B cell (primary cell): ENCODE measurements around the gene TOMM40L.

Experiments
- EZH2 ChIP-seq: IDR thresholded peaks from 2 replicates; pipeline ENCODE4 v1.6.1; 2012; ENCODE audit warnings: borderline replicate concordance, low read depth, mild to moderate bottlenecking, moderate library complexity, low read length; ENCODE audit not compliant: insufficient read depth, poor library complexity, severe bottlenecking
- TF ChIP-seq, protein P1 (sequence below): fragments of 200-600 bp; IDR thresholded peaks from one replicate; pipeline ENCODE4 v1.8.0; 2022; ENCODE audit warnings: antibody characterized with exemption, mild to moderate bottlenecking

DNA sequence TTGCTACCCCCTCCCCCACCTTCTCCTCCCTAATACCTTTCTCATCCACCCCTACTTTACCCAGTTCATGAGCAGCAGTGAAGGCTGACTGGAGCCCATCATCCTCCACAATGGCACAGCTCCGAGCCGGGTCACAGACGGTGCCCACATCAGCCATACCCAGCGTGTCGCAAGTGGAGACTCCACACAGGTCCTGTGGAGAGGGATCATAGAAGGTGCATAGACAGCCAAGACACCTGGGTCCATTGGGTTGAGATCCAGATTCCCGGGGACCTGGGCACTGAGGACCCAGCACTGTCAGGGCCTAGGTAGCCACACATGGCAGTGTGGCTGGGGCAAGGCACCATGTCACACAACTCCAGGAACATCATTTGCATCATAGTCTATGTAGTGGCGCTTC lies 29.7 kb upstream of the TOMM40L start:
- TF ChIP-seq, protein P1, sequence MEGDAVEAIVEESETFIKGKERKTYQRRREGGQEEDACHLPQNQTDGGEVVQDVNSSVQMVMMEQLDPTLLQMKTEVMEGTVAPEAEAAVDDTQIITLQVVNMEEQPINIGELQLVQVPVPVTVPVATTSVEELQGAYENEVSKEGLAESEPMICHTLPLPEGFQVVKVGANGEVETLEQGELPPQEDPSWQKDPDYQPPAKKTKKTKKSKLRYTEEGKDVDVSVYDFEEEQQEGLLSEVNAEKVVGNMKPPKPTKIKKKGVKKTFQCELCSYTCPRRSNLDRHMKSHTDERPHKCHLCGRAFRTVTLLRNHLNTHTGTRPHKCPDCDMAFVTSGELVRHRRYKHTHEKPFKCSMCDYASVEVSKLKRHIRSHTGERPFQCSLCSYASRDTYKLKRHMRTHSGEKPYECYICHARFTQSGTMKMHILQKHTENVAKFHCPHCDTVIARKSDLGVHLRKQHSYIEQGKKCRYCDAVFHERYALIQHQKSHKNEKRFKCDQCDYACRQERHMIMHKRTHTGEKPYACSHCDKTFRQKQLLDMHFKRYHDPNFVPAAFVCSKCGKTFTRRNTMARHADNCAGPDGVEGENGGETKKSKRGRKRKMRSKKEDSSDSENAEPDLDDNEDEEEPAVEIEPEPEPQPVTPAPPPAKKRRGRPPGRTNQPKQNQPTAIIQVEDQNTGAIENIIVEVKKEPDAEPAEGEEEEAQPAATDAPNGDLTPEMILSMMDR, result no peak
- TF ChIP-seq EZH2, result no peak
